A673 (cell line): ENCODE measurements around the gene SAMD3.
"Not testable (repeated sequence)": the region's sequence is repeated elsewhere in the genome, so short reads cannot be mapped to it uniquely, and the experiment has no call there.

Source experiments
- EZH2 ChIP-seq: fragments of 200-600 bp; sonication (generic); IDR thresholded peaks from 2 replicates; pipeline ENCODE4 v1.6.1; 2017; ENCODE audit warnings: borderline replicate concordance, low read depth, mild to moderate bottlenecking, mixed read lengths, antibody characterized with exemption, low read length; ENCODE audit not compliant: poor library complexity, severe bottlenecking
- TF ChIP-seq, protein P1 (sequence below): fragments of 300-800, 200-600 bp; sonication (generic); conservative IDR thresholded peaks from 2 replicates; pipeline ENCODE4 v1.5.1; 2017; ENCODE audit warnings: low read depth, mild to moderate bottlenecking, antibody characterized with exemption, low read length, moderate library complexity, mixed read lengths

DNA sequence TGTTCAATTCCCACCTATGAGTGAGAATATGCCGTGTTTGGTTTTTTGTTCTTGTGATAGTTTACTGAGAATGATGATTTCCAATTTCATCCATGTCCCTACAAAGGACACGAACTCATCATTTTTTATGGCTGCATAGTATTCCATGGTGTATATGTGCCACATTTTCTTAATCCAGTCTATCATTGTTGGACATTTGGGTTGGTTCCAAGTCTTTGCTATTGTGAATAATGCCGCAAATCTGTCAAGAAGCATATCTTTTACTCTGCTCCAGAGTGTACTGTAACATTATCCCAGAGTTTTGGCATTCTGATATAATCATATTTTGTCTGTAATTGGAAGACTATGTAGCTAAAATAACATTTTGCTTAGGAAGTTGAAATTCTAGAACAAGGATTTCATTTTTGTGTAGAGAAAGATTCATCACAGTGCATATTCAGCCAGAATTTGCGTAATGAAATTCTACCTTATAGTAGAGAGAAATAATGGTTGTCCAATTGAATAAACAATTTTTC lies 105.5 kb downstream of the SAMD3 start:
- TF ChIP-seq, protein P1, sequence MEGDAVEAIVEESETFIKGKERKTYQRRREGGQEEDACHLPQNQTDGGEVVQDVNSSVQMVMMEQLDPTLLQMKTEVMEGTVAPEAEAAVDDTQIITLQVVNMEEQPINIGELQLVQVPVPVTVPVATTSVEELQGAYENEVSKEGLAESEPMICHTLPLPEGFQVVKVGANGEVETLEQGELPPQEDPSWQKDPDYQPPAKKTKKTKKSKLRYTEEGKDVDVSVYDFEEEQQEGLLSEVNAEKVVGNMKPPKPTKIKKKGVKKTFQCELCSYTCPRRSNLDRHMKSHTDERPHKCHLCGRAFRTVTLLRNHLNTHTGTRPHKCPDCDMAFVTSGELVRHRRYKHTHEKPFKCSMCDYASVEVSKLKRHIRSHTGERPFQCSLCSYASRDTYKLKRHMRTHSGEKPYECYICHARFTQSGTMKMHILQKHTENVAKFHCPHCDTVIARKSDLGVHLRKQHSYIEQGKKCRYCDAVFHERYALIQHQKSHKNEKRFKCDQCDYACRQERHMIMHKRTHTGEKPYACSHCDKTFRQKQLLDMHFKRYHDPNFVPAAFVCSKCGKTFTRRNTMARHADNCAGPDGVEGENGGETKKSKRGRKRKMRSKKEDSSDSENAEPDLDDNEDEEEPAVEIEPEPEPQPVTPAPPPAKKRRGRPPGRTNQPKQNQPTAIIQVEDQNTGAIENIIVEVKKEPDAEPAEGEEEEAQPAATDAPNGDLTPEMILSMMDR, result not testable (repeated sequence)
- TF ChIP-seq EZH2, result not testable (repeated sequence)
